ENCODE data around the gene HAGHL.
"Not testable (repeated sequence)": the region's sequence is repeated elsewhere in the genome, so short reads cannot be mapped to it uniquely, and the experiment has no call there.

HAGHL gene

GRCh38 chr16:689175-689897 lies 37.6 kb upstream of the HAGHL start:
- DNase-seq: no peak

- not testable (repeated sequence) for DNase-seq
These were observed 35.7 kb upstream of the HAGHL start for GRCh38 chr16:691242-691641.

- no peak for DNase-seq
These were observed 34.4 kb upstream of the HAGHL start for GRCh38 chr16:692356-693108.

DNA sequence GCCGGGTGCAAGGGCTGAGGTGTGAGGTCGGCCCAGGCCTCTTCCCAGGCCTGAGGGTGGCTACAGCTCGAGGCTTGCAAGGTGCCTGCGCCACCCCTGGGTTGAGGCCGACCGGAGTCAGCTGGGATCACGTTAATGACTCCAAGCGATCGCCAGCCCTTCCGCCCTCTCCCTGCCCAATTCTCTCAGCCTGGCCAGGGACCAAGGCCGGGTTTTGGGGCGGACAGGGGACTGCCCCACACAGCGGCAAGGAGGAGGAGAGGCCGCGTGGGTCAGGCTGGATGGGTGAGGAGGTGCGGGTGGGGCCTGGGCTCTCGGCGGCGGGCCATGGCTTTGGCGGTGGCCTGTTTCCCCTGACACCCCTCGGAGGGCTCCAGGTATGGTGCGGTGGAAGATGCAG lies 33.5 kb upstream of the HAGHL start:
- no peak for DNase-seq

- DNase-seq: no peak
These were observed 33.1 kb upstream of the HAGHL start for GRCh38 chr16:693766-694165.

DNA sequence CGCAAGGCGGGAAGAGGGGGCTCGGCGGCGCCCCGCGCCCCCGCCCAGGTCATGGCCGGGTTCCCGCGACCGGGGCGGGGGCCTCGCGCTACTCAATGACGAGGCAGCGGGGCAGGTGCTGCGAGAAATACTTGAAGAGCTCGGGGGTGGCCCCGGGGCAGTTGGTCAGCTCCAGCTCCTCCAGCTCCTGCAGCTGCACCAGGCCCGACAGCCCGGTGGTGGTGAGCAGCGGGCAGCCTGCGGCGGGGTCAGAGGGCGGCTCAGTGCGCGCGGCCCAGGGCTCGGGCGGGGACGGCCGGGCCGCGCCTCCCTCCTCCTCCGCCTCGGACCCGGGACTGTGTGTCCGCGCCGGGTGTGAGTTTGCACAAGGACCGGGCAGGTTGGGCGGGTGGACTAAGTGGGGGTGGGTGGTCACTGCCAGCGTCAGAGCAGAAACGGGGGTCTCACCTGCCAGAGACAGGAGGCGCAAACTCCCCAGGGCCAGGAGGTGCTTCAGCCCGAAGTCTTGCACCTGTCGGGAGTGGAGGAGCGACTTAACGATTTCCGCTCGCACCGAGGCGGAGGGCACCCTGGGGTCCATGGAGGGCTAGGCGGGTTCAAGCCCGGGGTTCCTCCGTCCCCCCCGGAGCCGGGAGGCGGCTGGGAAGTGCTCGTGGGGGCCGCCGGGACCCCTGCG lies 32.6 kb upstream of the HAGHL start:
- DNase-seq: no peak

DNA sequence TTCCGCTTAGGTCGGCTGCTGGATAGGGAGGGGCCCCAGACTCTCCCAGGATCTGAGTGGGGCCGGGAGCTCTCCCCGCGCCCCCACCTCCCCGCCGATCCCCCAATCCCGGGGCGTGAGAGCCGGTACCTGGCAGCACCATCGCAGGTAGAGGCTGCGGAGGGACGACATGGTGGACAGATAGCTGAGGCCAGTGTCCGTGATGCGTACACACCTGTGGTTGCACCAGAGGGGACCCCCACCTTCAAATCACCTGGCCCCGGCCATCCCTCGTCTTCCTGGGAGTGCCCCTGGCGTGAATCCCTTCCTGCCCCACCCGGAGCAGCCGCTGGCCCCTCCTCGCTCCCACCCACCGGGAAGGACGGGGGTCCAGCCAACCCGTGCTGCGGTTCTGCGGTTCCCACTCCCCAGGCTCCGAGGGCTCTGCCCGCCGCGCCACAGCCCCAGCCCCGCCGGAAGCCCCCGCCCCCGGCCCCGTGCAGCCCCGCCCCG lies 32.0 kb upstream of the HAGHL start:
- no peak for DNase-seq

DNA sequence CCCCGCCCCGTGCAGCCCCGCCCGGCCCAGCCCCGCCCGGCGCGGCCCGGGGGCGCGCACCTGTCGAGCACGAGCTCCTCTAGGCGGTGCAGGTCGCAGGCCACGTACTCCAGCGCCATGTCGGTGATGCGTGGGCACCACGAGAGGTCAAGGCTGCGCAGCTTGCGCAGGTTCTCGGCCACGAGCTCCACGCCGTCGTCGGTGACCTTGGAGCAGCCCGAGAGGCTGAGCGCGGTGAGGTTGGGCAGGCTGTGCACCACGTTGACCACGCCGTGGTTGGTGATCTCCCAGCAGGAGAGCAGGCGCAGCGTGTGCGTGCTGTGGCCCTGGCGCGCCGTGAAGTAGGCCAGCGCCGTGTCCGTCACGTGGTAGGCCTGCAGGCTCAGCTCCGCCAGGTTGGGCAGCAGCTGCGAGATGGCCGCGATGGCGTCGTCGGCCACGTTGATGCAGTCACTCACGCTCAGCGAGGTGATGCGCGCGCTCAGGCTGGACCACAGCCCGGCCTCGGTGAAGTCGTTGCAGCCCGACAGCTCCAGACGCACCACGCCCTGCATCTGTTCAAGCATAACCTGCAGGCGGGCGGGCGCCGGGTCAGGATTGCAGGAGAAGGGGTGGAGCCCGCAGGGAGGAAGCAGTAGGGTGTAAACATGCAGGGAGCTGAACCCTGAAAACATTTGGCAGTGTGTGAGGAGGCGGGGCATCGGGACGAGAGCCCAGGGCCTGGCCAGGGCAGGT lies 31.4 kb upstream of the HAGHL start:
- no peak for DNase-seq

DNA sequence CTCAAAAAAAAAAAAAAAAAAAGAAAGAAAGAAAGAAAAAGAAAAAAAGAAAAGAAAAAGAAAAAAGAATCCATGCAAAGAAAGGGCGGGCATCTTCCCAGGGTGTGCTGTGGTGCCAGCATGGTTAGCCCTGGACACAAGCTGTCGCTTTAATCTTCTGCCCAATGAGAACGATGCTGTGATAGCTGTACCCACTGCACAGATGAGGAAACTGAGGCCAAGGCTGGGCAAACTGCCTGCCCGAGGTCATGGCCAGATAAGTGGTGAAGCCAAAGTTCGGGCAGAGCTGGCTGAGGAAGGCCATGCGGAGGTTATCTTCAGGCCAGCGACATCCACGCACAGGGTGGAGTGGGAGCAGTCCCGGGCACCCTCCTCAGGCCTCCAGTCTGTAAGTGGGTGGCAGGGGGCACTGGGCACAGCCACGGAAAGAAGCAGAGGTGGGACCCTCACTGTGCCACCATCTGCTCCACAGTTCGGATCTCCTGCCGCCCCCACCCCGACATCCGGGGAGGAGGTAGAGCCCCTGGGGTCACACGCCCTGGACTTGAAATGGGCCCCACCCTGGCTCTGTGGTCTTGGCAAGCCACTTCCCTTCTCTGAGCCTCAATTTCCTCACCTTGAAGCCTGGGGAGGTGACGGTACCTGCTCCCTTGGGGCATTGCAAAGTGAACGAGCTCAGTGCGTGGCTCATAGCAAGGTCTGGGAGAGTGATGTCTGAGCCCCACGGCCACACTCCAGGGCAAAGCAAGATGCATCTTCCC lies 27.8 kb upstream of the HAGHL start:
- no peak for DNase-seq

DNA sequence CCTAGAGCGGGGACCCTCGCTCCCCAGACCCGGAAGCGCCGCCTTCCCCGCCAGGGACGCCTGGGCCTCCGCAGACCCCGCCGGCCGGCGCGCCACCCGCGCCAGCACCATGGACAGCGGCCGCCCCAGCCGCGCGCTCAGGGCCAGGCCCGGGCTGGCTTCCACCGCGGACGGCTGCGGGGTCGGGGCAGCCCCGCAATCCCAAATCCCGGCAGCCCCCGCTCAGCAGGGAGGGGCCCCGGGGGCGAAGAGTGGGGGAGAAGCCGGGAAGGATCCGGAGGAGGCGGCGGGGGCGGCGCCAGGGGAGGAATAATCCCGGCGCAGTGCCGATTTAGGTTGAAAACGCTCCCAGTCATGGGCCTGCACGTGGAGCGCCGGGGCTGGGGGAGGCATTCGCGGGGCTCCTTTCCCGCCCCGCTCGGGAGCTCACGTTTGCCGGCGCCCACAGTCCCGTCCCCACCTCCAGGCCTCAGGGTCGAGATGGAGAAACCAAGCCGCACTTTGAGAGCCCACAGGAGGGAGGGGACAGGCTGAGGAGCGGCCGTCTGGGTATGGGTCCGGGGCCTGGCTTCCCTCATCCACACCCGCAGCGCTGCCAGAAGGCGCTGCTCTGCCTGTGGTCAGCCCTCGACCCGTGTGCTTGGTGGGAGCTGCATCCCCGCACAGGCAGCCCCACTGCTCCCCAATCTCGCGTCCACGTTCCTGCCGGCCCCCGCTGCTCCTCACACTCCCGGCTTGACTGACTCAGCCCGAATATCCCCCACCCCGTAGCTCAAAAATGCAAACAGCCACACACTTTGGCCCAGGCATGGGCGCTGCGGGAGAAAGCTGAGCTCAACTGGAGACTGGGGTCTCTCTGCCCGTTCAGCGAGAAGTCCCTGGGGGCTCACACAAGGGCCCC lies 26.0 kb upstream of the HAGHL start:
- DNase-seq: no peak

DNA sequence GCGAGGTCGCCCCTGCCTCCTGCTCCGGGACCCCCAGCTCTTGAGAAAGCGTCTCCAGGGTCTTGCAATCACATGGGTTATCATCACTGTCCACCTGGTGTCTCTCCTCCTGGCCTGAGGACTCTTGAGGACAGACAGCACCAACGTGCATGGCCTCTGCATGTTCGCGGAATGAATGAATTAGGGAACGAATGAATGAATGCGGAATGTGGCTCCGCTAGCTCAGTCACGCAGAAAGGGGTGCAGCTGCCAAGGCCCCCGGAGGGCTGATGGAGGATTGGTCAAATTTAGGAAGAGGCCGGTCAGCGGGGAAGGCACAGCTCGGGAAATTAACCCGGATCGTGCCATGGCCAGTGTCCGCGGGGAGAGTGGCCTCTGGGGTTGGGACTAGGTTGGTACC lies 24.6 kb upstream of the HAGHL start:
- no peak for DNase-seq

DNA sequence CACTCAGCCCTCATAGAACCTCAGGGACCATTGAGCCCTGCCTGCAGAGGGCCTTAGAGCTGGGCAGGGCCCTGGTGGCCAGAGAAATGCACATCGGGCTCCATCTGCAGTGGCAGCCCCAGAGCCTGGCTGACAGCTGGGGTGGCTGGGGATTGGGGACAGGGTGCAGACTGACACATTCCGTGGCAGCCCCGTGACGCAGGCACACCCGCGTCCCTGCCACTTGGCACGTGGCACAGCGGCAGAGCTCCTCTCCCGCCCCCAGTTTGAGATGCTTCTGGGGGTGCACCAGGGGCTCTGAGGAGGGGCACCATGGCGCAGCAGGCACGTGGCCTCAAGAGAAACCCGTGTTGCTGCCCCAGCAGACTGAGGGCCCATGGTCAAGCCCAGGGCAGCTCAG lies 23.5 kb upstream of the HAGHL start:
- no peak for DNase-seq

GRCh38 chr16:704047-704446 lies 22.9 kb upstream of the HAGHL start:
- DNase-seq: no peak

- no peak for DNase-seq
These were observed 22.1 kb upstream of the HAGHL start for GRCh38 chr16:704552-705380.

GRCh38 chr16:705431-706188 lies 21.3 kb upstream of the HAGHL start, which contains the start of gene FBXL16:
TSS of gene FBXL16 (minus strand) at chr16:705801. CDS start at chr16:697405, 8,396 bp downstream.
- DNase-seq: no peak

DNA sequence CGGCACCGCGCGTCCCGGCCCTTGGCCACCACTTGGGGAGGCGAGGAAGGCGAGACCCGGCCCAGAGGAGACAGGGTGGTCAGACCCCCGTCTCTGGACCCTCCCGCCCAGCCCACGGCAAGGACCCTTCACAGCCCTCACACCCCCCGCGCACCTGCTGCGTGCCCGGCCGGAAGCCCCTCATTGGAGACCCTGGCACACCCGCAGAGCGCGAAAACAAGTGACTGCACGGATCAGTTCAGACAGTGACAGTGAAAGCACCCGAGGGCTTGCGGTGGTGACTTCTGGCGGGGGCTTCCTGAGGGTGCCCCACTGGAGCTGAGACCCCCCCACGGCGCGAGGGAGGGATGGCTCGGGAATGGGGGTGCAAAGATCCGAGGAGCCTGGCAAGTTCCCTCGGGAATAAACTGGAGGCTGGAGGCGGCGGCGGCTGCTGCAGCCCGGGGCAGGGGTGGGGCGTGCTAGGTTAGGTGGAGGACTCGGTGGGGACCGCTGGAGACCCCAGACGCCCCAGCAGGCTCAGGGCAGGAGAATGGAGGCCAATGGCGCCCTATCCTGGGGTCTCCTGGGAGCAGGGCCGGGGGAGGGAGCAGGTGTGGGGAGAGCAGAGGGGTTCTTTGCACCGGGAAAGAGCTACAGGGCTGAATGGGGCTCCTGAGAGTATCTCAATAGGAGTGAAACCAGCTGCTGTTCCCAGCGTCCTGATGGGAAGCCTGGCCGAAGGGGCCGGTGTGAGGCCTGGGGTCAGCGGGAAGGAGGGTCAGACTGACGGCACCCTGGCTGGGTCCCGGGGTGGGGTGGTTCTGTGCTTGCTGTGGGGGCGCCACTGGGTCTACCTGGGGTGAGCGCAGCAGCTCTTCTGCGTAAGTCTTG lies 20.5 kb upstream of the HAGHL start:
- DNase-seq: no peak

GRCh38 chr16:707062-707538 lies 19.8 kb upstream of the HAGHL start:
- DNase-seq: no peak

GRCh38 chr16:708019-708418 lies 18.9 kb upstream of the HAGHL start:
- no peak for DNase-seq
